GM21717 (cell line): Measurements from ENCODE around the gene AMZ1.
"Not testable (repeated sequence)": the region's sequence is repeated elsewhere in the genome, so short reads cannot be mapped to it uniquely, and the experiment has no call there.

Experiments
- ATAC-seq: cut with Tn5 transposase; IDR thresholded peaks from one replicate; pipeline ENCODE4 v1.9.1; 2021; ENCODE audit warnings: mild to moderate bottlenecking, moderate library complexity; ENCODE audit not compliant: unreplicated experiment

Gene AMZ1

DNA sequence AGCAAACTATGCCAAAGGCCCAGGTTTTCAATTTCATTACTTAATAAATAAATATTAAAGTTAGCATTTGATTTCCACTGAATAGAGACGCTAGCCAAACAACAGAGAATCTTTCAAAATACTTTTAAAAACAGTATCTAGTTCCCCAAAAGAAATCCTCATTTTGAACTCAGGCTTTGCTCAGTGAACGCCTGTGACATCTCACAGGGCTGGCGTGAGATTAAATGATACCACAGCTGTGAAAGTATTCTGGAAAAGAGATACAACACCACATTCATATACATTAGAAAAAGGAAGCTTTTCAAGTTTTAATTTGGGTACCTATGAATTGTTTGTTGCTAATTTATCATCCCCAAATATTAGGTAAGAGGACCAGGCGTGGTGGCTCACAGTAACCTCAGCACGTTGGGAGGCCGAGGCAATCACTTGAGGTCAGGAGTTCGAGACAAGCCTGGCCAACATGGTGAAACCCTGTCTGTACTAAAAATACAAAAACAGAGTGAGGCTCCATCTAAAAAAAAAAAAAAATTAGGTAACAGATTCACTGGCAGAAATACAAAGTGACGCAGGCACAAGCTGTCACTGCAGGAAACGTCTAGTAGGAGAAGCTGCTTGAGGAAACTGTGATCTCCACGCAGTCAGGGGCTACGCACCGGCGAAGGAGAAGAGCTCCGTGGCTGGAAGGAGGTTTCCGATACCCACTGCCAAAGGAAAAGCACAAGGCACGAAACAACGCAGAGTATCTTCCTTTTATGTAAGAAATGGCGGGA lies 50.0 kb downstream of the AMZ1 start:
- no peak for ATAC-seq

DNA sequence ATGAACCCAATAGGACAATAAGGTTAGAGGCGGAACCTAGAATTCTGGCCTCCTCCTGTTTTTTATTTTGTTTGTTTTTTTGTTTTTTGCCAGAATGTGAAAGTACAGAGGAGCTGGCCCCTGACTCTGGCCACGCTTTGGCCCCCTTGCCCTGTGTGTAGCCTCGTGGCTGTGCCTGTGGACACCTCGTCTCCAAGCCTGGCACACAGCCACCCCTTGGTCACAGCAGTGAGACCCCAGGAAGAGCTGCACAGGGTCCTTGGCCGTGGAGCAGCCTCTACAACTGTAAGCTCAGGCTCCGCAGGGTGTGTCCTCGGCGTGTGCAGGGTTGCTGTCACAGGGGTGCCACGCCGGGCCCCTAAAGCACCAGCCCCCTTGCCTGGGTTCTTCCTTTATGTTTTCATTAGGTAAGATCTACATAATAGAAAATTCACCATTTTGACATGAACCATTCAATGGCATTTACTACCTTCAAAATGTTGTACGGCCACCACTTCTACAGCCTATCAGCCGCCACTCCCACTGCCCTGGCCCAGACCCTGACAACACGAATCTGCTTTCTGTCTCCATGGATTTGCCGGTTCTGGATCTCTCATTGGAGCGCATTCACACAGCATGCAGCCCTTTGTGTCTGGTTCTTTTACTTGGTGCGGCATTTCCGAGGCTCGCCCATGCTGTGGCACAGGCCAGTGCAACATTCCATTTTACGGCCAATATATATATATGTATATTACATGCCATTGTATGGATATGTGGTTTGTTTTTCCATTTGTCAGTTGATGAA lies 51.0 kb downstream of the AMZ1 start:
- no peak for ATAC-seq

DNA sequence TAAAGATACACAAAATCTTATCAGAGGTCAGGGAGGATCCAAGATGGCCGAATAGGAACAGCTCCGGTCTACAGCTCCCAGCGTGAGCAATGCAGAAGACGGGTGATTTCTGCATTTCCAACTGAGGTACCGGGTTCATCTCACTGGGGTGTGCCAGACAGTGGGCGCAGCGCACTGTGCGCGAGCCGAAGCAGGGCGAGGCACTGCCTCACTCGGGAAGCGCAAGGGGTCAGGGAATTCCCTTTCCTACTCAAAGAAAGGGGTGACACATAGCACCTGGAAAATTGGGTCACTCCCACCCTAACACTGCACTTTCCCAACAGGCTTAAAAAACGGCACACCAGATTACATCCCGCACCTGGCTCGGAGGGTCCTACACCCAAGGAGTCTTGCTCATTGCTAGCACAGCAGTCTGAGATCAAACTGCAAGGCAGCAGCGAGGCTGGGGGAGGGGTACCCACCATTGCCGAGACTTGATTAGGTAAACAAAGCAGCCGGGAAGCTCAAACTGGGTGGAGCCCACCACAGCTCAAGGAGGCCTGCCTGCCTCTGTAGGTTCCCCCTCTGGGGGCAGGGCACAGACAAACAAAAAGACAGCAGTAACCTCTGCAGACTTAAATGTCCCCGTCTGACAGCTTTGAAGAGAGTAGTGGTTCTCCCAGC lies 55.7 kb downstream of the AMZ1 start:
- ATAC-seq = not testable (repeated sequence)

DNA sequence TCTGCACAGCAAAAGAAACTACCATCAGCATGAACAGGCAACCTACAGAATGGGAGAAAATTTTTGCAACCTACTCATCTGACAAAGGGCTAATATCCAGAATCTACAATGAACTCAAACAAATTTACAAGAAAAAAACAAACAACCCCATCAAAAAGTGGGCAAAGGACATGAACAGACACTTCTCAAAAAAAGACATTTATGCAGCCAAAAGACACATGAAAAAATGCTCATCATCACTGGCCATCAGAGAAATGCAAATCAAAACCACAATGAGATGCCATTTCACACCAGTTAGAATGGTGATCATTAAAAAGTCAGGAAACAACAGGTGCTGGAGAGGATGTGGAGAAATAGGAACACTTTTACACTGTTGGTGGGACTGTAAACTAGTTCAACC lies 60.7 kb downstream of the AMZ1 start:
- not testable (repeated sequence) for ATAC-seq

DNA sequence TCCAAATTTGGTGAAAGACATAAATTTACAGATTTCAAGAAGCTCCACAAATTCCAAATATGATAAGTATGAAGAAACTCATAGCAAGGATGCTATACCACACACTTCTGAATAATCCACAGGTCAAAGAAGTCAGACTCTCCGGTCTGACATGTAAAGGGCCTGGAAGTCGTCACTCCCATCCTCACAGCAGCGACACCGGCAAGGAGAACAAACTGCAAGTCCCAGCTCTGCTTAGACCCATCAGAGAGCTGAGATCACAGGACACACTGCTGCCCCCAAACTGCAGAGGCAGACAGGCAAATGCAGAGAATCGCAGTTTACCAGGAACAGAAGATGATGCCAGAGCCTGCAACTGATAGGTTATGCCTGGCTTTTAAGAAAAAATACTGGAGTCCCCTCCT lies 62.0 kb downstream of the AMZ1 start:
- no peak for ATAC-seq

DNA sequence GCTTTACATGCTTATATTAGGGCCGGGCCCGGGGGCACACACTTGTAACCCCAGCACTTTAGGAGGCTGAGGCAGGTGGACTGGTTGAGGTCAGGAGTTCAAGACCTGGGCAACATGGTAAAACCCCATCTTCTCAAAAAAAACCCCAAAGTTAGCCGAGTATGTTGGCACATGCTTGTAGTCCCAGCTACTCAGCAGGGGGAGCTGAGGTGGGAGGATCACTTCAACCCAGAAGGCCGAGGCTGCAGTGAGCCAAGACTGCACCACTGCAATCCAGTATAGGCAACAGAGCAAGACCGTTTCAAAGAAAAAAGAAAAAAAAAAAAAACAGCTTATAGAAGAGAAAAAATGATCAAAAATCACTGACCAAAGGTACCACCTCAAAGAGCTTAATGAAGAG lies 63.1 kb downstream of the AMZ1 start:
- ATAC-seq = no peak

DNA sequence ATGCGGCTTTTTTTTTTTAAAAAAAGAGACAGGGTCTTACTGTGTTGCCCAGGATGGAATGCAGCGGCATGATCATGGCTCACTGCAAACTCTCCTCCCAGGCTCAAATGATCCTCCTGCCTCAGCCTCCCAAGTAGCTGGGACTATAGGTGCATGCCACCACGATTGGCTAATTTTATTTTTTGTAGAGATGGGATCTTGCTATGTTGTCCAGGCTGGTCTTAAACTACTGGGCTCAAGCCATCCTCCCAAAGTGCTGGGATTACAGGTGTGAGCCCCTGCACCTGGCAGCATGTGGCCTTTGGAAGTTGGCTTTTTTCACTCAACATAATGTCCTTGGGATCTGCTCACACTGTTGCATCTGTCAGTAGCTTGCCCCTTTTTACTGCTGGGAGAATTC lies 65.1 kb downstream of the AMZ1 start:
- ATAC-seq = no peak

DNA sequence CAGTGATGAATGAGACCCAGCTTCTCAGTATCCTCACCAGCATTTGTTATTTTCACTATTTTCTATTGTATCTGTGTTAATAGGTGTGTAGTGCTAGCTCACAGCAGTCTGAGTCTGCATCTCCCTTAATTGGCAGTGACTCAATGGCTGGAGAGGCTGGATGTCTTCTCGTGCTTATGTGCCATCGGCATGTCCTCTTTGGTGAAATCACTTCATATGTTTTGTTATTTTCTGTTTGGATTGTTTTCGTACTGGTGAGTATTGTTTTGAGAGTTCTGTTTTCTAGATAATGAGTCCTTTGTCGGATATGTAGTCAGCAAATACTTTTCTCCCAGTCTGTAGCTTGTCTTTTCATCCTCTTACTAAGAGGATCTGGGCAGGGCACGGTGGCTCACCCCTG lies 66.1 kb downstream of the AMZ1 start:
- no peak for ATAC-seq

DNA sequence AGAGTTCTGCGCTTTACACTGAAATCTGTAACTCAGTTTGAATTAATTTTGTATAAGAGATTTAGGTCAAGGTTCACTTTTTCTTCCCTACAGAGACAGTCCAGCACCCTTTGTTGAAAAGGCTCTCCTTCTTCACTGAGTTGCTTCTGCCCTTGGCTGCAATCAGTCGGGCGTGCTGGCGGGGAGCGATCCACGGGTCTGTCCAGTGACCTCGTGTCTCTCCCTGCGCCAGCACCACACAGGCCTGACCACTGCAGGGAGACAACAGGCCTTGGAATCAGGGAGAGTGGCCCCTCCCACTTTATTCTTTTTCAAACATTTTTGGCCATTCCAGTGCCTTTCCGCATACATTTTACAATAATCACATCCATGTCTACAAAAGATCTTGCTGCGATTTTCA lies 66.9 kb downstream of the AMZ1 start:
- ATAC-seq = no peak

DNA sequence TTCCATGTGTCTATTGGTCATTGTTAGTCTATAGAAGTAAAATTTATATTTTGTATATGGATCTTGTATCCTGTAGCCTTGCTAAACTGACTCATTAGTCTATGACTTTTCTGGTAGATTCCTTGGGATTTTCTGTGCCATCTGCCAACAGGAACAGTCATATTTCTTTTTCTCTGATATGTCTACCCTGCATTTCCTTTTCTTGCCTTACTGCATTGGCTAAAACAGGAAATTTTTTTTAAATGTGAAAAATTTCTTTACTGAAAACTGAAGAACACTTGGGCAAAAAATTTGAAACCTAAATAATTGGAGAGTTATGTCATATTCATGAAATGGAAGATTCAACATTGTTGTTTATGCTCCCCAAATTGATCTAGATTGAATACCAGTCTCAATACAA lies 67.5 kb downstream of the AMZ1 start:
- ATAC-seq = no peak

DNA sequence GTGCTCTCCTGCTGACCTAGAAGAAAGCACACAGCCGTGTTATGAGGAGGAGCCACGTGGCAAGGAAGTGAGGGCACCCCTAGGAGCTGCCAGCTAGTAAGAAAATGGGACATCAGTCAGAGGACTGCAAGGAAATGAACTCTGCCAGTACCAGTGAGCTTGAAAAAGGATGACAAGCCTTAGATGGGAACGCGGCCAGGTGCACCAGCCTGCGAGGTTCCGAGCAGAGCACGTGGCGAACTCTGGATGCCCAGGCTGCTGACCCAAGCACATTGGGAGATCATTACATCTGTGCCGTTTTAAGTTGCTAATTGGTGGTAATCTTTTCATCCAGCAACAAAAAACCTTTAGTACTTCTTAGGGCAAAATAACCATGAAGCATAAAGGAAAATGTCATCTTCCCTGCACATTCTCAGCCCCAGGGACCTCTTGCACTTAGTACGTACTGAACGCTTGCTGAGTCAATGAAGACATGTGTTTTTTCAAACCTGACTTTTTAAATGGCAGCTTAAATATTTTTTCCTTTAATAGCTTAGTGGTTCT lies 69.4 kb downstream of the AMZ1 start:
- ATAC-seq = peak; percentile 2

DNA sequence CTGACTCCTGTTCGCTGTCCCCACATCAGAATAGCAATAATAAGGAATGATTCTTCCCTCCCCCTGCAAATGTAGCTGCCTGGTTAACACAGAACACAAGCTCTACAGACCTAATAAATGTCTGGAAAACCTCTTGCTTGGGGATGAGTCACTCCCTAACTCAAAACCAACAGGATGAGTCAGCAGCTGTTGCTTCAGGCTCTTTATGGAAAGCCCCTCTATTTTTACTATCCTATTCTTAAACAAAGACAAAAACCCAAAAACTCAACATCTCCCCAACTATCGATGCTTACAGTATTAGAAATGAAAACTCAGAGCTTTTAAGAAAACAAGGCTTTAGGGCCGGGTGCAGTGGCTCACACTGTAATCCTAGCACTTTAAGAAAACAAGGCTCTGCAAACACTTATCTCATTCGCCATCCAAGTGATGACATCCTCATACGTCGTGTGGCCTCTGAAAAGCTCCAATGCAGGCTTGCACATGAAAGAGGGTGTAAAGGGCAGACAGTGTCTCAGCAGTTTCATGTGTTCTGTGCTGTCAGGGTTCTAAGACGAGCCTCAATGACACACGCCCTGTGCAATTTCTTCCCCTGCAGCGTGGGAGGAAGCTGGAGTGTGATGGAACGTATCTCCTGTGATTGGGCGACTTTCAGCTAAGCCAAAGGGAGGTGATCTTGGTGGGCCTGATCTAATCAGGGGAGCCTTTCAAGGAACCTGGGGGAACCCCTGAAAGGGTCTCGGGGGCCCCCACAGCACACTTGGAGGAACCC lies 70.1 kb downstream of the AMZ1 start:
- peak; percentile 87 for ATAC-seq

DNA sequence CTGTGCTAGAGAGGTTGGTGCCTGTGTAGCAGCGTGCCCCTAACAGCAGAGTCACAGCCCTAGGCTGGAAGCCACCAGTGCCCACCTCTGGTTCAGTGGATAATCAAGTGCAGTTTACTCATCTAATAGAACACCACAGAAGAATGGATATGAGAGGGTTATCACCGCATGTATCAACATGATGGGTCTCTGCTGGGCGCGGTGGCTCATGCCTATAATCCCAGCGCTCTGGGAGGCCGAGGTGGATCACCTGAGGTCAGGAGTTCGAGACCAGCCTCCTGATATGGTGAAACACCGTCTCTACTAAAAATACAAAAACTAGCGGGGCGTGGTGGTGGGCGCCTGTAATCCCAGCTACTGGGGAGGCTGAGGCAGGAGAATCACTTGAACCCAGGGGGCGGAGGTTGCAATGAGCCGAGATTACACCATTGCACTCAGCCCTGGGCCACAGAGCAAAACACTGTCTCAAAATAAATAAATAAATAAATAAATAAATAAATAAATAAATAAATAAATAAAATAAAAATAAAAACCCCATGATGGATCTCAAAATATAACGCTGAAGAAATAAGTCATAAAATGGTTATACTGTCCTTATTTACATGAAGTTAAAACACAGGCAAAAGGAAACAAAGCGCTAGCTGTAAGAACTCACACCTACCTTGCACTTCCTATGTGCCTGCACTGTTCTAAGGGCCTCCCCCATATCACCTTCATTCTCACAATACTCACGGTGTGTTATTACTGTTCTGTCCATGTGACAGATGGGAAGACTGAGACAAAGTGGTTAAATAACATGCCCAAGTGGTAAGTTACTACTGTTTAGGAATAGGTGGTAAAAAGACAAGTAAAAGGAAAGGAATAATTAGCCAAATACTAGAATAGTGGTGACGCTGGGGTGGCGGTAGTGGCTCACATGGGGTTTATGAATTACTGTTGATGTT lies 70.9 kb downstream of the AMZ1 start:
- no peak for ATAC-seq

DNA sequence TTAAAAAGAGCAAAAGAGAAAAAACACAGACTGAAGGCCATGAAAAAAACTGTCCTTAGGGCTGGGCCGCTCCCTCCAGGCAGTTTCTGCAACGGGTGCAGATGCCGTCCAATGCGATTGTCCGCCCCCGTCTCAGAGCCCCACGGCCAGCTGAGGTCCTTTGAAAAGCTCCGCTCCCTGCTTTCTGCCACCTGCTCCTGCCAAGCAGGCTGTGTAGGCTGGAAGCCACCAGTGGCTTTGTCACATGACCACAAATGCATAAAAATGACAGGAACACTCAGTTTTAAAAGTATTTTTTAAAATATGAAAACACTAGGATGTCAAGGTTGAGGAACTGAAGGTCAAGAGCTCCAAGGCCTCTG lies 71.7 kb downstream of the AMZ1 start:
- ATAC-seq = no peak

DNA sequence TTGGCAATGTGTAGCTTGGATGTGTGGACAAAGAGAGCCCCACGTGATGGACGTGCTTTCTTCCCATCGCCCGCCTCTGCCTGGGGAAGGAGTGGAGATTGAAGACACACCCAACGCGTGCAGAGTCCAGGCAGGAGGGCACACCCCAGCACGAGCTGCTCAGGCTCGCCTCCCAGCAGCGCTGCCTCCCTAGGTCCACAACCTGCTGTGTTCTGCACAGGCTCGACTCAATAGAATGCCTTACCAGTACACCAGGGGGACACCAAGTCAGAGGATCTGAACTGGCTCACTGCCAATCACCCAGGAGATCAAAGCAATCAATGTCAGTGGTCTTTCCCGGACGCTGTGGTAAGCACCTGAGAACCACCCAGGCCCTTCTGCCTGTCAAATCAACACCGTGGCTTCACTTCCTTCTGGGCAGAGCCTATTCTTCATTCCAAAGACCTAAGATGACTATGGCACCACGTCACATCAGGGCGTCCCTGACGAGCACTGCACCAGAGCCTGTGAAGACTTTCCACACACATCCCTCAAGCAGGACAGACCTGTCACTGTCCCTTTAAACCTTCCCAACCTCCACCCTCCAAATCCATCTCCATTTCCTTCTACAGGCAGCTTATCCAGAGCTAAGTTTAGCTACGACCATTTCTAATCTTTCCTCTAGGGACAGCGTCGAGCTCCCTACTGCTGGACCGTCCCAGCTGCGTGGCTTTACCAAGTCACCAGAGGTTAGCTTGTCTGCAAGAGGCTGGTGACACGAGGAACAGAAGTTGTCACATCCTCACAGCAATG lies 72.3 kb downstream of the AMZ1 start:
- ATAC-seq = no peak

DNA sequence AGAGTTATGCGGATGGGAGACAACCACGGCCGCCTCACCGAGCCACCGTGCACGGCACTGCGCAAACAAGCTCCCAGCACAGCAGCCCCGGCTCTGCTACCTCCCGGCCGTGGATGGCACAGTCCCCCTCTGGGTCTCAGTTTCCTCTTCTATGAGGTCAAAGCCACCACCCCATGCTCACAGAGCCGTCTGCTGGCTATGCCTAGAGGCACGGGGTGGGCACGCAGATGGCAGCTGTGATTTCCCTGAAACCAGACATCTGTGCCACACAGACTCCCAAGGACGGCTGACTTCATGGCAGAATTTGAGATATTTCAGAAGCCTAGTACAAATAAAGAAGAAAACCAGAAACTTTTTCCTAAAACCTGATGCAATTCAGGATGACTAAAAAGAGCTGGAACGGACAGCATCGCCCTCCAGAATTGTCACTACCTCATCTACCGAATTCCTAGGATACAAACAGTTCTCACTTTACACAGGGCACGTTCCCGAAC lies 73.2 kb downstream of the AMZ1 start:
- no peak for ATAC-seq

DNA sequence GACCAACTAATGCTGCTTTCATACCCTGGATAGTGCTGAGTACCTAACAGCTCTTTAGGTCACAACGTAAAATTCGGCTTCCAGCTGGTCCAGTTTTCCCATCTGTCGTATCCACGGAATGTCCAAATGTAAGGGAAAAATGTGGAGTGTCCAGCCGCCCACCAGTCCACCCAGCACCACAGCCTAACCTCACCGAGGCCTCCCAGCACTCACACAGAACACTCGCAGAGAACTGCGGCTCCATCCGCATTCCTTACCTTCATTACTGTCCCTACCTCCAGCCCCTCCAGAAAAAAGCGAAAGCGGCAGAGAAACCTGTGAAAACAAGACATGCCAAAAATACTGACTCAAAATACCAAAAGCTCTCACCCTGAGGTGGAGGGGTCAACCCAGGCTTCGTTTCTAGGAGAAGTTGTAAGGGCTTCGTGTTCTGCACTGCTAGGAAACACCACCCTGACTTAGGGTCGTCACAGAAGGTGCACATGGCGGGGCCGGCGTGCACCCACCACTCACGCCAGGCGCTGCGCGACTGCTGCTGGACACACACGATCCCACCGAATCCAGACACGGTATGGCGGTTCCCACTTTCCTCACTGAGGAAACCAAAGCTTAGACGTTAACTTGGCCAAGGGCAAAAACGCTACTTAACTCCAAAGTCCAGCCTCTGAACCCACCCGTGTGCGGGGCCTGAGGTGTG lies 73.9 kb downstream of the AMZ1 start:
- ATAC-seq = no peak

DNA sequence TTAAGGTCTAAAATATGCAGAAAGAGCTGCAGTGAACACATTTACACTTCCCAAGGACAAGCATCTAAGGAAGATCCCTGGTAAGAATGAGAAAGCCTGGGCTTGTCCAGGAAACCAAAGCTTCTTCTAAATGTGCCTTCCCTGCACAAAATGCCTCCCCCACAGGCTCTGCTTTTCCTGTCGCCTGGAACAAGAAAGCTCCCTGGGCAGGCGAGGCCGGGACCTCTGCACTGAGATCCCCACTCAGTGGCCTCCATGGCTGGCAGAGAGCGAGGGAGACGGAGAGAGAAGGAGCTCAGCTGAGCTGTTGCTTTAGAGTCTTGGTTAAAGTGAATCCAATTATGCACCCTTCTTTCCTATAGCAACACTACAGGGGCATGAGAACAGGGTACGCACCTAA lies 75.6 kb downstream of the AMZ1 start:
- no peak for ATAC-seq
